Osteoblast (primary cell): Measurements from ENCODE around the gene GZMM. TPM values are rescaled to one million over a fixed set of nuclear protein-coding genes. Genes with fewer than 3 reads are reported as not detected.
A peak's percentile ranks its signal among the peaks of the same experiment; 100 is the strongest.

Source experiments
- DNase-seq: peaks from one replicate; pipeline ENCODE4 v3.0.0; 2011; ENCODE audit warnings: low spot score, mixed read lengths; ENCODE audit not compliant: insufficient read length; ENCODE audit errors: missing footprints
- H2AFZ ChIP-seq: 2 replicates; pipeline ENCODE4 v1.6.0; 2011; ENCODE audit warnings: mild to moderate bottlenecking, low read length
- H3K27ac ChIP-seq: 2 replicates; pipeline ENCODE4 v1.5.1; 2011; ENCODE audit warnings: mild to moderate bottlenecking, low read depth, low read length, moderate library complexity
- H3K27me3 ChIP-seq: 2 replicates; pipeline ENCODE4 v1.6.0; 2012; ENCODE audit warnings: mild to moderate bottlenecking, control low read depth, inconsistent platforms, low read length, moderate library complexity; ENCODE audit not compliant: insufficient read depth
- H3K36me3 ChIP-seq: 2 replicates; pipeline ENCODE4 v1.5.1; 2011; ENCODE audit warnings: mild to moderate bottlenecking, low read length, control low read depth, moderate library complexity; ENCODE audit not compliant: insufficient read depth
- H3K4me1 ChIP-seq: 2 replicates; pipeline ENCODE4 v1.5.1; 2011; ENCODE audit warnings: mild to moderate bottlenecking, low read length, control low read depth, moderate library complexity; ENCODE audit not compliant: insufficient read depth
- H3K4me2 ChIP-seq: 2 replicates; pipeline ENCODE4 v1.6.0; 2011; ENCODE audit warnings: mild to moderate bottlenecking, low read length; ENCODE audit not compliant: insufficient read depth
- H3K4me3 ChIP-seq: fragments of 200-600 bp; sonication (generic); 3 replicates; pipeline ENCODE4 v1.5.1; 2012; ENCODE audit warnings: mild to moderate bottlenecking, low read length, inconsistent platforms; ENCODE audit not compliant: insufficient read depth
- H3K79me2 ChIP-seq: 2 replicates; pipeline ENCODE4 v1.6.0; 2012; ENCODE audit warnings: mild to moderate bottlenecking, low read length, control low read depth, inconsistent platforms; ENCODE audit not compliant: insufficient read depth
- H3K9me3 ChIP-seq: 2 replicates; pipeline ENCODE4 v1.5.1; 2011; ENCODE audit warnings: low read depth, low read length, control low read depth
- H4K20me1 ChIP-seq: 2 replicates; pipeline ENCODE4 v1.6.0; 2012; ENCODE audit warnings: mild to moderate bottlenecking, low read length, control low read depth; ENCODE audit not compliant: insufficient read depth
- CTCF ChIP-seq: IDR thresholded peaks from 2 replicates; pipeline ENCODE4 v1.5.1; 2011; ENCODE audit warnings: mild to moderate bottlenecking, low read depth, low read length, moderate library complexity; ENCODE audit errors: extremely low read depth
- total RNA-seq: library from RNA; depleted of rRNA; stranded (reverse); fragments of >200 nt; gene quantifications from 2 replicates; pipeline ENCODE4 v1.2.3, GENCODE V29; 2012

GZMM gene
- total RNA-seq, 1 donor, result under 0.01 TPM

GRCh38 chr19:524062-524674, 19.7 kb upstream of the GZMM start:
- Histone ChIP-seq H2AFZ (no peak overlapping the region), H3K27me3 (no peaks in the 10 kb centered on the region), H3K4me3 (peak overlapping the region; percentile 25), H3K79me2 (no peaks in the 10 kb centered on the region), H3K27ac (no peak overlapping the region), H4K20me1 (no peaks in the 10 kb centered on the region), H3K9me3 (no peaks in the 10 kb centered on the region), H3K4me2 (peak overlapping the region; percentile 28), H3K4me1 (peaks cover 3% of the 10 kb centered on the region), H3K36me3 (no peaks in the 10 kb centered on the region)
- TF ChIP-seq CTCF, result no peak
- DNase-seq, result no peak

- TF ChIP-seq CTCF, result no peak
Measured at GRCh38 chr19:525029-525428, 18.8 kb upstream of the GZMM start.

GRCh38 chr19:525857-526419, 17.9 kb upstream of the GZMM start:
- H3K4me2 ChIP-seq, result no peak overlapping the region
- no peaks in the 10 kb centered on the region for H3K9me3 ChIP-seq
- DNase-seq, result no peak
- H3K27ac ChIP-seq, result no peak overlapping the region
- no peak overlapping the region for H2AFZ ChIP-seq
- TF ChIP-seq CTCF, result no peak
- H3K79me2 ChIP-seq, result no peaks in the 10 kb centered on the region
- H3K27me3 ChIP-seq, result no peaks in the 10 kb centered on the region
- H3K4me3 ChIP-seq, result no peak overlapping the region
- H3K36me3 ChIP-seq, result no peaks in the 10 kb centered on the region
- H4K20me1 ChIP-seq, result no peaks in the 10 kb centered on the region
- peaks cover 3% of the 10 kb centered on the region for H3K4me1 ChIP-seq

More at GRCh38 chr19:525029-525428, 18.8 kb upstream of the GZMM start:
- Histone ChIP-seq H3K79me2 (no peaks in the 10 kb centered on the region), H3K4me2 (no peak overlapping the region), H2AFZ (no peak overlapping the region), H3K36me3 (no peaks in the 10 kb centered on the region), H3K4me3 (no peak overlapping the region), H3K27me3 (no peaks in the 10 kb centered on the region), H3K27ac (no peak overlapping the region), H4K20me1 (no peaks in the 10 kb centered on the region), H3K9me3 (no peaks in the 10 kb centered on the region), H3K4me1 (peaks cover 3% of the 10 kb centered on the region)
- DNase-seq, result no peak

- TF ChIP-seq CTCF, result no peak
- Histone ChIP-seq H4K20me1 (peaks cover 27% of the 10 kb centered on the region), H3K27ac (peak overlapping the region; percentile 48), H3K27me3 (no peaks in the 10 kb centered on the region), H3K9me3 (no peaks in the 10 kb centered on the region), H3K4me2 (peak overlapping the region; percentile 86), H3K79me2 (peaks cover 36% of the 10 kb centered on the region), H3K4me1 (peaks cover 10% of the 10 kb centered on the region), H3K4me3 (peak overlapping the region; percentile 89), H3K36me3 (no peaks in the 10 kb centered on the region), H2AFZ (peak overlapping the region; percentile 80)
- no peak for DNase-seq
Measured at GRCh38 chr19:530134-531008, 13.5 kb upstream of the GZMM start.
